Left renal cortex interstitium (tissue), 4 donors: ENCODE data around the gene AUTS2. TPM values are rescaled to one million over a fixed set of nuclear protein-coding genes. Genes with fewer than 3 reads are reported as not detected.

Source experiments
- DNase-seq, 4 donors: peaks; one replicate each; pipeline ENCODE4 v3.0.0-alpha.2; 2013; ENCODE audit warnings: low read depth in 4 of 4, low spot score in 2 of 4, missing footprints in 1 of 4
- polyA plus RNA-seq, 4 donors: library from polyadenylated mRNA; unstranded; fragments of 120-200 nt; gene quantifications; one replicate each; pipeline ENCODE4 v1.2.1, GENCODE V29; 2013; ENCODE audit not compliant: insufficient read length in 4 of 4

The AUTS2 gene
- polyA plus RNA-seq, 4 donors: 56.5 to 144 (median 82.8) TPM

GRCh38 chr7:69808391-69808790, 210.1 kb downstream of the AUTS2 start:
- no peak for DNase-seq

- no peak for DNase-seq
Measured at GRCh38 chr7:69811476-69812308, 213.4 kb downstream of the AUTS2 start.

- DNase-seq: no peak
Measured at GRCh38 chr7:69812756-69813155, 214.5 kb downstream of the AUTS2 start.

GRCh38 chr7:69813637-69814240, 215.5 kb downstream of the AUTS2 start:
- no peak for DNase-seq

GRCh38 chr7:69814421-69814962, 216.2 kb downstream of the AUTS2 start:
- DNase-seq: no peak

GRCh38 chr7:69816501-69816900, 218.2 kb downstream of the AUTS2 start:
- no peak for DNase-seq

- DNase-seq: no peak
Measured at GRCh38 chr7:69817121-69817520, 218.8 kb downstream of the AUTS2 start.

GRCh38 chr7:69817841-69818635, 219.8 kb downstream of the AUTS2 start:
- DNase-seq: no peak

- DNase-seq: no peak
Measured at GRCh38 chr7:69818636-69819332, 220.5 kb downstream of the AUTS2 start.

GRCh38 chr7:69819333-69819705, 221.0 kb downstream of the AUTS2 start:
- DNase-seq: no peak

GRCh38 chr7:69820479-69821192, 222.4 kb downstream of the AUTS2 start:
- no peak for DNase-seq

GRCh38 chr7:69822386-69822785, 224.1 kb downstream of the AUTS2 start:
- DNase-seq: no peak

GRCh38 chr7:69823151-69823744, 225.0 kb downstream of the AUTS2 start:
- peak in 1 of 4 donors; percentile 34 for DNase-seq

- DNase-seq: no peak
Measured at GRCh38 chr7:69825113-69825972, 227.1 kb downstream of the AUTS2 start.

- no peak for DNase-seq
Measured at GRCh38 chr7:69826283-69826682, 228.0 kb downstream of the AUTS2 start.

- DNase-seq: no peak
Measured at GRCh38 chr7:69827140-69827539, 228.9 kb downstream of the AUTS2 start.

- DNase-seq: no peak
Measured at GRCh38 chr7:69827558-69827957, 229.3 kb downstream of the AUTS2 start.

- no peak for DNase-seq
Measured at GRCh38 chr7:69832356-69832755, 234.1 kb downstream of the AUTS2 start.

GRCh38 chr7:69833964-69834363, 235.7 kb downstream of the AUTS2 start:
- no peak for DNase-seq
